NOMO-1 (cell line): ENCODE results near the gene USP34.

ENCODE experiments used
- DNase-seq, 2 experiments: peaks; one replicate each; lab custom pipeline; 2025; ENCODE audit not compliant: unreplicated experiment in 2 of 2; lab: John Stamatoyannopoulos, UW

The USP34 gene

GRCh38 chr2:61255580-61256437, 215.1 kb downstream of the USP34 start:
- no peak for DNase-seq

- no peak for DNase-seq
Measured at GRCh38 chr2:61254536-61254935, 216.4 kb downstream of the USP34 start.

- no peak for DNase-seq
Measured at GRCh38 chr2:61253136-61253535, 217.8 kb downstream of the USP34 start.

- no peak for DNase-seq
Measured at GRCh38 chr2:61252031-61252430, 218.9 kb downstream of the USP34 start.

- DNase-seq, result no peak
Measured at GRCh38 chr2:61249521-61250071, 221.3 kb downstream of the USP34 start.

GRCh38 chr2:61247204-61247812, 223.6 kb downstream of the USP34 start:
- no peak for DNase-seq

- DNase-seq, result no peak
Measured at GRCh38 chr2:61244694-61245093, 226.2 kb downstream of the USP34 start.

GRCh38 chr2:61241266-61241665, 229.6 kb downstream of the USP34 start:
- DNase-seq, result no peak

GRCh38 chr2:61238219-61239012, 232.5 kb downstream of the USP34 start:
- DNase-seq, result no peak

GRCh38 chr2:61235716-61236115, 235.2 kb downstream of the USP34 start:
- DNase-seq, result no peak

- DNase-seq, result no peak
Measured at GRCh38 chr2:61233581-61233980, 237.3 kb downstream of the USP34 start.

GRCh38 chr2:61229936-61230335, 241.0 kb downstream of the USP34 start:
- DNase-seq, result no peak

GRCh38 chr2:61222567-61222966, 248.3 kb downstream of the USP34 start:
- DNase-seq, result no peak

GRCh38 chr2:61221819-61222218, 249.1 kb downstream of the USP34 start:
- DNase-seq, result no peak

GRCh38 chr2:61220768-61221167, 250.1 kb downstream of the USP34 start:
- DNase-seq, result no peak

GRCh38 chr2:61218817-61219170, 252.1 kb downstream of the USP34 start:
- DNase-seq, result no peak

GRCh38 chr2:61218076-61218816, 252.6 kb downstream of the USP34 start:
- DNase-seq, result no peak

GRCh38 chr2:61214171-61214570, 256.7 kb downstream of the USP34 start:
- no peak for DNase-seq

- peak; percentile 2 to 64 for DNase-seq
Measured at GRCh38 chr2:61210332-61210981, 260.4 kb downstream of the USP34 start.

- no peak for DNase-seq
Measured at GRCh38 chr2:61205132-61205531, 265.8 kb downstream of the USP34 start.
